ENCODE results near the gene VPS8. TPM values are rescaled to one million over a fixed set of nuclear protein-coding genes. Genes with fewer than 3 reads are reported as not detected.

The VPS8 gene
- total and polyA plus RNA-seq, 4 donors: 4.2 to 34.9 (median 22.9) TPM

DNA sequence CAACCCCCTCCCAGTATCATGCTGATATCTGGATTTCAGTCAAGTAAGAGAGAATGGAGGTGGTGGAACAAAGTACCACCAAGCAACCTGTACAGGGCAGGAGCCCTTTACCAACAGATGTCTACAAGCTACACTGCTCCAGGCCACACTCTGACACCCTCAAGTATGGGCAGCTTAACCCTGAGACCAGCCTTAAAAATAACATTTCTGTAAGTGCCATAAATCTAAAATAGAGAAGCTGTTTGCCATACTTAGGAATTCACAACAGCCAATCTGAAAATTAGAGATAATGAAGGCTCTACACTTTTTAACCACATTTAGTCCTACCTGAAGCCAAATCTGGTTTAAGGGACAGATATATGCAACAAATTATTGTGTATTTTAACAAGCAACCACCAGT is 281.1 kb downstream of the VPS8 start (continued):
- TF ChIP-seq FOXA2 (IDR thresholded peaks at IDR 0.05): no peak

DNA sequence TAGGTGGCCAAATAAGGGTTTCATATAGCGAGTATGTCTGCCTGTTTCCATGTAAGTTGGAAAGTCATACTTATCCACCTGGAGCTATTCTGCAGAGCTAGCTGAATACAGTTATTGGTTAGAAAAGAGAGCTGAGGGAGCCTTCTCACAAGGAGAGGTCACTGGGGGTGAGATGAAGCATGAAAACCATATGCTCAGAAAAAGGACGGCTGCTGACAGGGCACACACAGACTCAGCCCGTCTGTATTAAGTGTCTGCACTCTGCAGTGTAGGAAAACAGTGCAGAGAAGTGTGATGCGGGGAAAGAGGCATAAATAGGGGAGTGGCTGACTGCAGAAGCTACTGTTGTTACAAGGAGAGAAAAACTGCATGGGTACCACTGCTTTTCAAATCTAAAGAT is 282.7 kb downstream of the VPS8 start:
- Histone ChIP-seq H3K36me3 (ENCODE audit: control insufficient read depth in 4 of 4, insufficient read depth in 3 of 4, low read depth in 1 of 4, low read length in 3 of 4) (no peaks in the 10 kb centered on the region), H3K27me3 (ENCODE audit: control insufficient read depth in 4 of 4, insufficient read depth in 4 of 4, low read length in 3 of 4) (no peaks in the 10 kb centered on the region), H3K4me1 (ENCODE audit: control insufficient read depth in 4 of 4, insufficient read depth in 4 of 4, low read length in 3 of 4) (no peaks in the 10 kb centered on the region), H3K9me3 (ENCODE audit: control insufficient read depth in 4 of 4, low read length in 3 of 4) (no peaks in the 10 kb centered on the region), H3K27ac (ENCODE audit: low read depth in 1 of 2, low read length in 2 of 2) (no peak overlapping the region), H3K4me3 (ENCODE audit: low read depth in 1 of 3, low read length in 3 of 3) (no peak overlapping the region), H3K9ac (ENCODE audit: low read depth in 1 of 2, low read length in 2 of 2) (no peak overlapping the region)
- no peak for TF ChIP-seq FOXA1 (IDR thresholded peaks at IDR 0.05)
- TF ChIP-seq GABPA (IDR thresholded peaks at IDR 0.05 in 1 of 2, conservative IDR thresholded peaks at IDR 0.05 in 1 of 2): no peak
- TF ChIP-seq, protein P1, sequence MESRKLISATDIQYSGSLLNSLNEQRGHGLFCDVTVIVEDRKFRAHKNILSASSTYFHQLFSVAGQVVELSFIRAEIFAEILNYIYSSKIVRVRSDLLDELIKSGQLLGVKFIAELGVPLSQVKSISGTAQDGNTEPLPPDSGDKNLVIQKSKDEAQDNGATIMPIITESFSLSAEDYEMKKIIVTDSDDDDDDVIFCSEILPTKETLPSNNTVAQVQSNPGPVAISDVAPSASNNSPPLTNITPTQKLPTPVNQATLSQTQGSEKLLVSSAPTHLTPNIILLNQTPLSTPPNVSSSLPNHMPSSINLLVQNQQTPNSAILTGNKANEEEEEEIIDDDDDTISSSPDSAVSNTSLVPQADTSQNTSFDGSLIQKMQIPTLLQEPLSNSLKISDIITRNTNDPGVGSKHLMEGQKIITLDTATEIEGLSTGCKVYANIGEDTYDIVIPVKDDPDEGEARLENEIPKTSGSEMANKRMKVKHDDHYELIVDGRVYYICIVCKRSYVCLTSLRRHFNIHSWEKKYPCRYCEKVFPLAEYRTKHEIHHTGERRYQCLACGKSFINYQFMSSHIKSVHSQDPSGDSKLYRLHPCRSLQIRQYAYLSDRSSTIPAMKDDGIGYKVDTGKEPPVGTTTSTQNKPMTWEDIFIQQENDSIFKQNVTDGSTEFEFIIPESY (IDR thresholded peaks at IDR 0.05): no peak
- TF ChIP-seq, protein P2, sequence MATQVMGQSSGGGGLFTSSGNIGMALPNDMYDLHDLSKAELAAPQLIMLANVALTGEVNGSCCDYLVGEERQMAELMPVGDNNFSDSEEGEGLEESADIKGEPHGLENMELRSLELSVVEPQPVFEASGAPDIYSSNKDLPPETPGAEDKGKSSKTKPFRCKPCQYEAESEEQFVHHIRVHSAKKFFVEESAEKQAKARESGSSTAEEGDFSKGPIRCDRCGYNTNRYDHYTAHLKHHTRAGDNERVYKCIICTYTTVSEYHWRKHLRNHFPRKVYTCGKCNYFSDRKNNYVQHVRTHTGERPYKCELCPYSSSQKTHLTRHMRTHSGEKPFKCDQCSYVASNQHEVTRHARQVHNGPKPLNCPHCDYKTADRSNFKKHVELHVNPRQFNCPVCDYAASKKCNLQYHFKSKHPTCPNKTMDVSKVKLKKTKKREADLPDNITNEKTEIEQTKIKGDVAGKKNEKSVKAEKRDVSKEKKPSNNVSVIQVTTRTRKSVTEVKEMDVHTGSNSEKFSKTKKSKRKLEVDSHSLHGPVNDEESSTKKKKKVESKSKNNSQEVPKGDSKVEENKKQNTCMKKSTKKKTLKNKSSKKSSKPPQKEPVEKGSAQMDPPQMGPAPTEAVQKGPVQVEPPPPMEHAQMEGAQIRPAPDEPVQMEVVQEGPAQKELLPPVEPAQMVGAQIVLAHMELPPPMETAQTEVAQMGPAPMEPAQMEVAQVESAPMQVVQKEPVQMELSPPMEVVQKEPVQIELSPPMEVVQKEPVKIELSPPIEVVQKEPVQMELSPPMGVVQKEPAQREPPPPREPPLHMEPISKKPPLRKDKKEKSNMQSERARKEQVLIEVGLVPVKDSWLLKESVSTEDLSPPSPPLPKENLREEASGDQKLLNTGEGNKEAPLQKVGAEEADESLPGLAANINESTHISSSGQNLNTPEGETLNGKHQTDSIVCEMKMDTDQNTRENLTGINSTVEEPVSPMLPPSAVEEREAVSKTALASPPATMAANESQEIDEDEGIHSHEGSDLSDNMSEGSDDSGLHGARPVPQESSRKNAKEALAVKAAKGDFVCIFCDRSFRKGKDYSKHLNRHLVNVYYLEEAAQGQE (IDR thresholded peaks at IDR 0.05): no peak
- TF ChIP-seq, protein P3, sequence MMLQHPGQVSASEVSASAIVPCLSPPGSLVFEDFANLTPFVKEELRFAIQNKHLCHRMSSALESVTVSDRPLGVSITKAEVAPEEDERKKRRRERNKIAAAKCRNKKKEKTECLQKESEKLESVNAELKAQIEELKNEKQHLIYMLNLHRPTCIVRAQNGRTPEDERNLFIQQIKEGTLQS (IDR thresholded peaks at IDR 0.05): no peak
- TF ChIP-seq RXRA (IDR thresholded peaks at IDR 0.05): no peak
- TF ChIP-seq JUND (IDR thresholded peaks at IDR 0.05): no peak
- TF ChIP-seq CTCF (IDR thresholded peaks at IDR 0.05; ENCODE audit: low read depth, low read length, missing input control): no peak
- TF ChIP-seq TAF1 (conservative IDR thresholded peaks at IDR 0.05): no peak
- TF ChIP-seq RAD21 (IDR thresholded peaks at IDR 0.05): no peak
- TF ChIP-seq HNF4G (IDR thresholded peaks at IDR 0.05): no peak
- no peak for TF ChIP-seq YY1 (IDR thresholded peaks at IDR 0.05)
- TF ChIP-seq FOXA2 (IDR thresholded peaks at IDR 0.05): no peak
- no peak for TF ChIP-seq SP1 (IDR thresholded peaks at IDR 0.05)
- WGBS: 86% methylated on average over 4 of the region's 4 CpGs
- no peak for DNase-seq (ENCODE audit: low spot score)

Other genes starting within 250 kb of the VPS8 start
- 10 to 100 TPM; 13.9 to 14.7 TPM for gene MAGEF1, start 100.1 kb upstream of the VPS8 start, total RNA-seq
- 10 to 100 TPM; 12.9 to 15.5 TPM for gene MAGEF1, start 100.1 kb upstream of the VPS8 start, polyA plus RNA-seq

Data from liver (tissue), 9 donors.